DOHH2 (cell line): ENCODE data around the gene COL5A1.

Experiments used
- H3F3A ChIP-seq: fragments of 200-600 bp; sonication (generic), shearing (Covaris generic); 2 replicates; pipeline ENCODE4 v1.6.0; 2016; ENCODE audit warnings: antibody characterized with exemption, mild to moderate bottlenecking; ENCODE audit not compliant: control insufficient read depth, insufficient read depth
- H3K27ac ChIP-seq: fragments of 200-600 bp; sonication (generic); 2 replicates; pipeline ENCODE4 v1.5.1; 2014; ENCODE audit warnings: low read depth, mild to moderate bottlenecking, low read length, moderate library complexity
- H3K27me3 ChIP-seq: fragments of 200-600 bp; sonication (generic); 2 replicates; pipeline ENCODE4 v1.6.1; 2014; ENCODE audit warnings: mild to moderate bottlenecking, low read length, mixed read lengths; ENCODE audit not compliant: control insufficient read depth
- H3K36me3 ChIP-seq: fragments of 200-600 bp; sonication (generic); 2 replicates; pipeline ENCODE4 v1.6.1; 2014; ENCODE audit warnings: mild to moderate bottlenecking, low read length, moderate library complexity, mixed read lengths; ENCODE audit not compliant: control insufficient read depth
- H3K4me1 ChIP-seq: fragments of 200-600 bp; sonication (generic); 2 replicates; pipeline ENCODE4 v1.6.1; 2014; ENCODE audit warnings: mild to moderate bottlenecking, low read length, mixed read lengths; ENCODE audit not compliant: control insufficient read depth
- H3K4me2 ChIP-seq: fragments of 200-600 bp; sonication (generic); 2 replicates; pipeline ENCODE4 v1.6.0; 2014; ENCODE audit warnings: mild to moderate bottlenecking, low read length, moderate library complexity
- H3K4me3 ChIP-seq: fragments of 200-600 bp; sonication (generic); 2 replicates; pipeline ENCODE4 v1.5.1; 2014; ENCODE audit warnings: mild to moderate bottlenecking, low read length, mixed read lengths
- H3K79me2 ChIP-seq: fragments of 200-600 bp; sonication (generic); 2 replicates; pipeline ENCODE4 v1.6.1; 2014; ENCODE audit warnings: mild to moderate bottlenecking, low read length, mixed read lengths; ENCODE audit not compliant: control insufficient read depth
- H3K9me2 ChIP-seq: fragments of 200-600 bp; sonication (generic); replicated peaks from 2 replicates; pipeline ENCODE4 v1.6.1; 2014; ENCODE audit warnings: mild to moderate bottlenecking, low read length, mixed read lengths; ENCODE audit not compliant: control insufficient read depth
- H3K9me3 ChIP-seq: fragments of 200-600 bp; sonication (generic); 2 replicates; pipeline ENCODE4 v1.6.1; 2014; ENCODE audit warnings: antibody characterized with exemption, low read length, mixed read lengths; ENCODE audit not compliant: control insufficient read depth, insufficient read depth
- H4K20me1 ChIP-seq: fragments of 200-600 bp; sonication (generic); 2 replicates; pipeline ENCODE4 v1.6.0; 2014; ENCODE audit warnings: low read depth, mild to moderate bottlenecking, antibody characterized with exemption, low read length, moderate library complexity; ENCODE audit not compliant: control insufficient read depth, insufficient read depth
- EZH2phosphoT487 ChIP-seq: fragments of 200-600 bp; sonication (generic); IDR thresholded peaks from 2 replicates; pipeline ENCODE4 v1.6.1; 2017; ENCODE audit warnings: borderline replicate concordance, mild to moderate bottlenecking, antibody characterized with exemption, low read length, moderate library complexity, mixed read lengths
- TF ChIP-seq, protein P1 (sequence below): fragments of 200-600 bp; sonication (generic); IDR thresholded peaks from one replicate; pipeline ENCODE4 v1.5.1; 2014; ENCODE audit warnings: antibody characterized with exemption, mild to moderate bottlenecking, low read depth, low read length; ENCODE audit not compliant: poor library complexity, severe bottlenecking

COL5A1 gene

GRCh38 chr9:134844821-134845220 lies 203.2 kb downstream of the COL5A1 start:
- Histone ChIP-seq H3K36me3 (no peaks in the 10 kb centered on the region), H3K27ac (no peak overlapping the region), H3K4me2 (no peak overlapping the region), H3K79me2 (no peaks in the 10 kb centered on the region), H3K9me2 (no peaks in the 10 kb centered on the region), H3K4me1 (no peaks in the 10 kb centered on the region), H3K27me3 (no peaks in the 10 kb centered on the region), H3F3A (no peaks in the 10 kb centered on the region), H3K9me3 (no peaks in the 10 kb centered on the region; the same call in 1 of the 2 replicates), H3K4me3 (no peak overlapping the region), H4K20me1 (no peaks in the 10 kb centered on the region)
- TF ChIP-seq EZH2phosphoT487, result no peak
- TF ChIP-seq, protein P1, sequence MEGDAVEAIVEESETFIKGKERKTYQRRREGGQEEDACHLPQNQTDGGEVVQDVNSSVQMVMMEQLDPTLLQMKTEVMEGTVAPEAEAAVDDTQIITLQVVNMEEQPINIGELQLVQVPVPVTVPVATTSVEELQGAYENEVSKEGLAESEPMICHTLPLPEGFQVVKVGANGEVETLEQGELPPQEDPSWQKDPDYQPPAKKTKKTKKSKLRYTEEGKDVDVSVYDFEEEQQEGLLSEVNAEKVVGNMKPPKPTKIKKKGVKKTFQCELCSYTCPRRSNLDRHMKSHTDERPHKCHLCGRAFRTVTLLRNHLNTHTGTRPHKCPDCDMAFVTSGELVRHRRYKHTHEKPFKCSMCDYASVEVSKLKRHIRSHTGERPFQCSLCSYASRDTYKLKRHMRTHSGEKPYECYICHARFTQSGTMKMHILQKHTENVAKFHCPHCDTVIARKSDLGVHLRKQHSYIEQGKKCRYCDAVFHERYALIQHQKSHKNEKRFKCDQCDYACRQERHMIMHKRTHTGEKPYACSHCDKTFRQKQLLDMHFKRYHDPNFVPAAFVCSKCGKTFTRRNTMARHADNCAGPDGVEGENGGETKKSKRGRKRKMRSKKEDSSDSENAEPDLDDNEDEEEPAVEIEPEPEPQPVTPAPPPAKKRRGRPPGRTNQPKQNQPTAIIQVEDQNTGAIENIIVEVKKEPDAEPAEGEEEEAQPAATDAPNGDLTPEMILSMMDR, result no peak

DNA sequence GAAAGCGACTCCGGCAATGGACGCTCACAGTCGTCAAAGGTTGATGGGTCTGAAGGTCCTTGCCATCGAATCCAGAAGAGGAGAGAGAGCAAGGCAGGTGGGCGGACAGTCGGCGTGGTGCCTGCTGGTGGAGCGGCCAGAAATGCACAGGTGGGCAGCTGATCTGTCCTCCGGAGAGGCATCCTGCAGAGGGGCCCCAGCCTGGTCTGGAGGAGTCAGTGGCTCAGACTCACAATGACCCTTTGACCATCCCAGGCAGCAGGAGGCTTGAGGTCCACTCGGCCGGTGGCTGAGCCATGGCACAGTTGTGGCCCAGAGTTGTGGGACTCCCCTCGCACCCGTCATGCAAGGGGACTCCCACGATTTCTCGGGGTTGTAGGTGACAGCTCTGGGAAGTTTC lies 204.6 kb downstream of the COL5A1 start:
- Histone ChIP-seq H3K9me3 (peaks cover 12% of the 10 kb centered on the region), H3K4me2 (no peak overlapping the region), H3K4me1 (no peaks in the 10 kb centered on the region), H3K9me2 (no peaks in the 10 kb centered on the region), H3K27me3 (no peaks in the 10 kb centered on the region), H3K36me3 (no peaks in the 10 kb centered on the region), H3K79me2 (no peaks in the 10 kb centered on the region), H3K4me3 (no peak overlapping the region), H3F3A (no peaks in the 10 kb centered on the region), H3K27ac (no peak overlapping the region), H4K20me1 (no peaks in the 10 kb centered on the region)
- no peak for TF ChIP-seq EZH2phosphoT487

DNA sequence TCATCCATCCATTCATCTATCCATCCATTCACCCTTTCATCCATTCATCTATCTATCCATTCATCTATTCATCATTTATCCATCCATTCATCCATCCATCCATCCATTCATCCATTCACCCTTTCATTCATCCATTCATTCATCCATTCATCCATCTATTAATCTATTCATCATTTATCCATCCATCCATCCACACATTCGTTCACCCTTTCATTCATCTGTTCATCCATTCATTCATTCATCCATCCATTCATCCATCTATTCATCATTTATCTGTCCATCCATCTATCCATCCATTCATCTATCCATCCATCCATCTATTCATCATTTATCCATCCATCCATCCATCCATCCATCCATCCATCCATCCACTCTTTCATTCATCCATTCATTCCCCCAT lies 205.1 kb downstream of the COL5A1 start:
- Histone ChIP-seq H3K36me3 (no peaks in the 10 kb centered on the region), H3F3A (no peaks in the 10 kb centered on the region), H3K4me1 (no peaks in the 10 kb centered on the region), H3K4me2 (no peak overlapping the region), H3K9me3 (peaks cover 17% of the 10 kb centered on the region), H3K27me3 (no peaks in the 10 kb centered on the region), H3K9me2 (no peaks in the 10 kb centered on the region), H3K27ac (no peak overlapping the region), H3K4me3 (no peak overlapping the region), H4K20me1 (no peaks in the 10 kb centered on the region), H3K79me2 (no peaks in the 10 kb centered on the region)
- TF ChIP-seq, protein P1, result no peak
- no peak for TF ChIP-seq EZH2phosphoT487

GRCh38 chr9:134847138-134847537 lies 205.5 kb downstream of the COL5A1 start:
- Histone ChIP-seq H3K9me2 (no peaks in the 10 kb centered on the region), H3K4me1 (no peaks in the 10 kb centered on the region), H4K20me1 (no peaks in the 10 kb centered on the region), H3K27me3 (no peaks in the 10 kb centered on the region), H3K79me2 (no peaks in the 10 kb centered on the region), H3F3A (no peaks in the 10 kb centered on the region), H3K27ac (no peak overlapping the region), H3K36me3 (no peaks in the 10 kb centered on the region), H3K9me3 (peaks cover 17% of the 10 kb centered on the region), H3K4me2 (no peak overlapping the region), H3K4me3 (no peak overlapping the region)
- TF ChIP-seq, protein P1, result no peak
- TF ChIP-seq EZH2phosphoT487, result no peak
